ENCODE results near the gene XXYLT1. TPM values are rescaled to one million over a fixed set of nuclear protein-coding genes. Genes with fewer than 3 reads are reported as not detected.
A peak's percentile ranks its signal among the peaks of the same experiment; 100 is the strongest.

XXYLT1 gene
- total RNA-seq, 4 donors from 2014 or later = 9.8 to 14.6 (median 13.9) TPM

DNA sequence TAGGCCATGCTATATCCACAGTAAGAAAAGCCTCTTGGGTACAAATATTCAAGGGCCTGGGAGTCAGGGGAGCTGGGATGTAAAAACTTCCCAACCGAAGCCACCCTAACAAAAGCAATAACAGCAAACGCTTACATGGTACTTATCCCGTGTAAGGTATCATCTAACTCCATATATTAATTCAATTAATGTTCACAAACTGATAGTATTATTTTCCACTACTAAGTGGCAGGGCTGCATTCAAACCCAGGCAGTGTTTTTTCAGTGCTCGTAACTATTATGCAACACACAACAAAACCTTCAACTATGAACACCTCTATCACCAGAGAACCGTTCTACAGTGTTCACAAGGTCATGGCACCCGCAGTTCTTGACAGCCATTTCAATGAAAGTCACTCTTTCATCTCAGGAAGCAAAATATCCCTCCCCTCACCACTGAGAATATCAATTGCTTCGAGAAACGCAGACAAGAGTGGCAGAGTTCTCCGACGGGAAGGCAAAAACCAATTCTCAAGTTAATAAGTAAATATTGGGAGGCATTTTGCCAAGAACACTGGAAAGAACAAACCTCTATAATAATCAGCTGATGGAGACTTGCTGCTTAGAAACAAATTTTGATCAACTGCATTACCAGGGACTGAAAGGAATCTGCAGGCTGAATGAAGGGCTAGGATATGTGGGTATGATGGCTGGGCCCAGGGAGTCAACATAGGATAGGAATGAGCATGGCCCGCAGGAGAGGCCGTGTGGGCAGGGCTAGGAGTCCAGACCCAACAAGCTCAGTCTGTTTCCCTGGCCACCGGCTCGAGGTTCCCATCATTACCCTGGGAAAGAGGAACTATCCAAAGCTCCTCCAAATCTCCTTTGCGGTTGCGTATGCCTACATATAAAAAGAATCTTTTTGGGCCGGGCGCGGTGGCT is 72.3 kb downstream of the XXYLT1 start:
- Histone ChIP-seq H3K36me3 (no peaks in the 10 kb centered on the region), H3K4me1 (peaks cover 0 to 2% of the 10 kb centered on the region in 2 donors), H3K4me3 (replicated peaks in 1 of 3) (no peak overlapping the region), H3K9me3 (no peaks in the 10 kb centered on the region), H3K27me3 (no peaks in the 10 kb centered on the region), H3K27ac (no peak overlapping the region)
- intact Hi-C loops (cut with DNase I) = no loop called here
- DNase-seq = no peak
- whole genome bisulfite sequencing, 2 donors = 92% methylated on average over 19 of the region's 19 CpGs
- TF ChIP-seq POLR2A (IDR thresholded peaks at IDR 0.05) (no peak), CTCF (IDR thresholded peaks at IDR 0.05) (no peak)

DNA sequence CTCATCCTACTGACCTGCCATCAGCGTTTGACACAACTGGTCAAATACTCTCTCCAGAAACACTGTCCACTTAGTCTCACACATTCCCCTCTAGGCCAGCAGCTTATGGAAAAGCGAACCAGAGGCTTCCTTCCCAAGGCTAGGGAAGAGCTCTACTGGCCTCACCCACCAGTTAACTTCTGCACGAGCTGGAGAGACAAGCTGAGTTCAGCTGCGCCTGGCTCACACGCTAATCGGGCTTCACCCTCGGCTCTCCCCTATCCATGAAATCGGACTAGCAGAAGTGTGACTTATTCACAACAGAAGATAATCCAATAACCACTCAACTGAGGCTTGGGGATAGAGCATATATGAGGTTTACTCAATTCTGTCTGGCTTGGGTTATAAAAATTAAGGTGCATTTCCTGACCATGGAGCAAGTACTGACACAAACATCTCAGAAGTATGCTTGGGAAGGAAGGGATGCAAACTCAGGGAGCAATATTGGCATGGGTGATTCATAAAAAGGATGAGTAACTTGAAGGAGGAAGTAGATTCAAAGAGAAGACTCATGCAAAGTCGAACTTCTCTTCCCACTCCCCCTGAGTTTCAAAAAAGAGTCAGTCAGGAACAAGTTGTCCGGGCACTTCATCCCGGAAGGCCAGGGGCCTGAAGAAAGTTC is 73.1 kb downstream of the XXYLT1 start:
- no peak overlapping the region for H3K4me3 ChIP-seq (replicated peaks in 1 of 3)
- no peak overlapping the region for H3K27ac ChIP-seq
- no peaks in the 10 kb centered on the region for H3K36me3 ChIP-seq
- no peak for DNase-seq
- H3K27me3 ChIP-seq = no peaks in the 10 kb centered on the region
- 88 to 93% methylated on average over 11 of the region's 11 CpGs for WGBS, 2 donors
- H3K4me1 ChIP-seq = no peaks in the 10 kb centered on the region
- H3K9me3 ChIP-seq = no peaks in the 10 kb centered on the region
- intact Hi-C loops (cut with DNase I) = no loop called here
- no peak for TF ChIP-seq POLR2A (IDR thresholded peaks at IDR 0.05)
- TF ChIP-seq CTCF (IDR thresholded peaks at IDR 0.05) = no peak

- no peaks in the 10 kb centered on the region for H3K4me1 ChIP-seq
- intact Hi-C loops (cut with DNase I) = no loop called here
- WGBS, 2 donors = 81 to 83% methylated on average over 5 of the region's 5 CpGs
- no peak overlapping the region for H3K27ac ChIP-seq
- TF ChIP-seq CTCF (IDR thresholded peaks at IDR 0.05) (no peak), POLR2A (IDR thresholded peaks at IDR 0.05) (no peak)
- H3K4me3 ChIP-seq (replicated peaks in 1 of 3) = no peak overlapping the region
- no peaks in the 10 kb centered on the region for H3K9me3 ChIP-seq
- H3K36me3 ChIP-seq = no peaks in the 10 kb centered on the region
- no peak for DNase-seq
- no peaks in the 10 kb centered on the region for H3K27me3 ChIP-seq
Measured at GRCh38 chr3:195196266-195196665, 74.7 kb downstream of the XXYLT1 start.

GRCh38 chr3:195195321-195196209 is 75.4 kb downstream of the XXYLT1 start:
- Histone ChIP-seq H3K36me3 (no peaks in the 10 kb centered on the region), H3K27ac (no peak overlapping the region), H3K9me3 (no peaks in the 10 kb centered on the region), H3K4me3 (replicated peaks in 1 of 3) (no peak overlapping the region), H3K27me3 (no peaks in the 10 kb centered on the region), H3K4me1 (no peaks in the 10 kb centered on the region)
- intact Hi-C loops (cut with DNase I) = no loop called here
- no peak for TF ChIP-seq POLR2A (IDR thresholded peaks at IDR 0.05)
- TF ChIP-seq CTCF (IDR thresholded peaks at IDR 0.05) = no peak
- 75 to 76% methylated on average over 16 to 17 of the region's 17 CpGs for whole genome bisulfite sequencing, 2 donors
- DNase-seq = peak in 1 of 2 donors; percentile 34
